GM19240 (cell line): ENCODE results near the gene VIPR1.
"Not testable (repeated sequence)": the region's sequence is repeated elsewhere in the genome, so short reads cannot be mapped to it uniquely, and the experiment has no call there.

Experiments
- DNase-seq: peaks from one replicate; pipeline ENCODE4 v3.0.0; 2011; ENCODE audit warnings: low spot score; ENCODE audit not compliant: insufficient read length

VIPR1 gene

GRCh38 chr3:42575137-42575741 is 72.8 kb downstream of the VIPR1 start:
- no peak for DNase-seq

GRCh38 chr3:42578054-42578453 is 75.6 kb downstream of the VIPR1 start:
- DNase-seq: no peak

- not testable (repeated sequence) for DNase-seq
Measured at GRCh38 chr3:42579346-42579745, 76.9 kb downstream of the VIPR1 start.

- DNase-seq: no peak
Measured at GRCh38 chr3:42581400-42581708, 78.9 kb downstream of the VIPR1 start.

GRCh38 chr3:42581709-42582473 is 79.4 kb downstream of the VIPR1 start, which contains the start of gene SEC22C:
Gene SEC22C (minus strand): TSS chr3:42581967. CDS start chr3:42569046, 12,921 bp downstream.
- peak; percentile 84 for DNase-seq

- no peak for DNase-seq
Measured at GRCh38 chr3:42582474-42583070, 80.1 kb downstream of the VIPR1 start.
